Breast epithelium (tissue), 4 donors: ENCODE measurements around the gene POLR2J2. TPM values are rescaled to one million over a fixed set of nuclear protein-coding genes. Genes with fewer than 3 reads are reported as not detected.
A peak's percentile ranks its signal among the peaks of the same experiment; 100 is the strongest.
"Not testable (repeated sequence)": the region's sequence is repeated elsewhere in the genome, so short reads cannot be mapped to it uniquely, and the experiment has no call there.

Source experiments
- DNase-seq, 2 donors: peaks; one replicate each; pipeline ENCODE4 v3.0.0-alpha.2; 2019; ENCODE audit warnings: low spot score in 2 of 2
- H3K27ac ChIP-seq, 2 donors: fragments of 200-600 bp; sonication (generic) in 1 of 2; one replicate each; pipeline ENCODE4 v1.5.1; 2016 to 2019; ENCODE audit warnings: mild to moderate bottlenecking in 1 of 2
- H3K27me3 ChIP-seq, 2 donors: fragments of 200-600 bp; sonication (generic) in 1 of 2; one replicate each; pipeline versions ENCODE4 v1.5.1 to v1.6.0; 2017 to 2019; ENCODE audit warnings: control low read depth in 1 of 2, mild to moderate bottlenecking in 1 of 2
- H3K36me3 ChIP-seq: fragments of 200-600 bp; one replicate; pipeline ENCODE4 v1.5.1; 2019
- H3K4me1 ChIP-seq, 2 donors: fragments of 200-600 bp; sonication (generic); one replicate each; pipeline ENCODE4 v1.5.1; 2016 to 2019; ENCODE audit warnings: control low read depth in 1 of 2
- H3K4me3 ChIP-seq, 3 donors: fragments of 200-600 bp; sonication (generic); 1 replicate in 2 of 3; 2 replicates in 1 of 3; pipeline ENCODE4 v1.5.1; 2016 to 2019; ENCODE audit warnings: mild to moderate bottlenecking in 3 of 3, moderate library complexity in 2 of 3
- H3K9me3 ChIP-seq, 2 donors: fragments of 200-600 bp; sonication (generic) in 1 of 2; one replicate each; pipeline ENCODE4 v1.5.1; 2016 to 2019; ENCODE audit warnings: control low read depth in 1 of 2
- intact Hi-C: fragments of 100-400 bp; cut with DNase I; formaldehyde crosslinking; loops from one replicate; pipeline ENCODE4 v1.15.1; 2023; ENCODE audit warnings: low total_unique reads
- total RNA-seq, 3 donors: library from RNA; depleted of rRNA; stranded (reverse); fragments of >200 nt; gene quantifications; one replicate each; pipeline ENCODE4 v1.1.0, GENCODE V29; 2016

The POLR2J2 gene
- total RNA-seq, 3 donors from 2014 or later = 0.88 to 2.7 (median 1.6) TPM

DNA sequence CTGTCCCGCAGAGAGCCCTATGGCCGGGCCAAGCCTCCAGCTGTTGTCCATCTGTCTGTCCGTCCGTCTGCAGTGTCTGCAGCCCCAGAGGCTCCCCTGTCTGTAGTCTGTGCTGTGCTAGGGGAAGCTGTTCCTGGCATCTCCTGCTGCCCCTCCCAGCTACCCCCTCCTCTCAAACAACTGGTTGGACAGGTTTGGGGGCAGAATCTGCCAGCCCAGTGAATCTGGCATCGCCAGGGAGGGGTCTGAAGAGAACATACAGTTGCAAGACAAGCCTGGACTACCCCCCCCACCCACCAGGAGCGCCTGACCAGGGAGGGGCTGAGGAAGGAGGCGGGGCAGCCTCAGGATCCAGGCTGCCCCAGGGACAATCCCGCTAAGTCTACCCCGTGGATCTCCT lies 28.8 kb downstream of the POLR2J2 start, which contains the start of gene UPK3BL1:
Gene UPK3BL1 (minus strand): TSS at position 101 of the 400 bp plus-strand sequence. CDS start 50 bp downstream, at position 51.
- H3K27me3 ChIP-seq, H3K27ac ChIP-seq, H3K4me3 ChIP-seq, intact Hi-C loops, H3K9me3 ChIP-seq, DNase-seq, H3K4me1 ChIP-seq, H3K36me3 ChIP-seq: not testable (repeated sequence)

- H3K9me3 ChIP-seq, H3K27me3 ChIP-seq, H3K4me1 ChIP-seq, H3K36me3 ChIP-seq, H3K4me3 ChIP-seq, H3K27ac ChIP-seq, intact Hi-C loops: not testable (repeated sequence)
- peak; percentile 12 to 13 for DNase-seq
Observed at GRCh38 chr7:102638848-102639247, 32.6 kb downstream of the POLR2J2 start.

DNA sequence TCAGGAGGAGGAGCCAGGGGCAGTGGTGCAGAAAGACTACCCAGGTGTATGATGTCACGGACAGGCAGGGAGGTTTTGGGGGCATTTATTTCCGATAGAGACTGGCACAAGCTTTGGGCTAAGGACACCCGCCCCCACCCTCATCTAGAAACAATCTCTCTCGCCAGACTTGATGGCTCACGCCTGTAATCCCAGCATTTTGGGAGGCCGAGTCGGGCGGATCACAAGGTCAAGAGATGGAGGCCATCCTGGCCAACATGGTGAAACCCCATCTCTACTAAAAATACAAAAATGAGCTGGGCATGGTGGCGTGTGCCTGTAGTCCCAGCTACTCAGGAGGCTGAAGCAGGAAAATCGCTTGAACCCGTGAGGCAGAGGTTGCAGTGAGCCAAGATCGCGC lies 34.5 kb downstream of the POLR2J2 start:
- intact Hi-C loops, H3K4me1 ChIP-seq, H3K27me3 ChIP-seq, H3K27ac ChIP-seq, H3K9me3 ChIP-seq, H3K4me3 ChIP-seq, H3K36me3 ChIP-seq: not testable (repeated sequence)
- peak in 1 of 2 donors; percentile 40 for DNase-seq

DNA sequence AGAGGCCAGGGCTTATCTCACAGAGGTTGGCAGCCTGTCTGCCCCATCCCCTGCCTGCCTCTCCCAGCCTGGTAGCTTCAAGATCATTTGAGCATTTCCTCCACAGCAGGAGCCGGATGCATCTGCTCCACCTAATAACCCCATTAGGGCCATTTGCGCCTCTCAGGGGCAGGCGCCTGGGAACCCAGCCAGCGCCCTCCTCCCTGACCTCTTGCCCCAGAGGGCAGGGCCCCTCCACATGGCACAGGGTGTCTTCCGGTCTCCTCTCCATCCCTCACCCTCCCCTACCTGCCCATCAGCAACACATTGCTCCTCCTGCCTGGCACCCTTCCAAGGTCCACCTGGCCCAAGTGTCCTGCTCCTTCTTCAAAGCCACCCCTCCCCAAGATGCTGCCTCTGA lies 36.1 kb downstream of the POLR2J2 start:
- H3K27ac ChIP-seq, H3K27me3 ChIP-seq, H3K9me3 ChIP-seq, H3K4me1 ChIP-seq, DNase-seq, H3K4me3 ChIP-seq, intact Hi-C loops, H3K36me3 ChIP-seq: not testable (repeated sequence)

GRCh38 chr7:102634299-102634698 lies 37.2 kb downstream of the POLR2J2 start:
- H3K9me3 ChIP-seq, DNase-seq, H3K4me1 ChIP-seq, H3K36me3 ChIP-seq, intact Hi-C loops, H3K27me3 ChIP-seq, H3K27ac ChIP-seq, H3K4me3 ChIP-seq: not testable (repeated sequence)

DNA sequence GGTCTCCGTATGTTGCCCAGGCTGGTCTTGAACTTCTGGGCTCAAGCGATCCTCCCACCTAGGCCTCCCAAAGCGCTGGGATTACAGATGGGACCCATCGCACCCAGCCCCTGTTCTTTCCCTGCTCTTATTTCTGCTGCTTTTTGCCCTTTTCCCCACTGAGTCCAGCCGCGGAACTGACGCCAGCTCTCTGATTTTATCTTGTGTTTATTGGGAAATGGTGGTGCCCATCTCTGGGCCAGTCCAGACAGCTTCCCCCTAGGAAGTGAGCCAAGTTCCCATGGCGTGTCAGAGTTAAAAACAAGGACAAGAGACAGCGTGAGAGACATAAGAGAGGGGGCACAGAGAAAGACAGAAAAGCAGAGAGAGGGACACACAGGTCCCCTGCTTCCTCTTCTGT lies 40.8 kb downstream of the POLR2J2 start:
- H3K27ac ChIP-seq, intact Hi-C loops, H3K4me3 ChIP-seq, H3K27me3 ChIP-seq, H3K9me3 ChIP-seq, H3K4me1 ChIP-seq, H3K36me3 ChIP-seq: not testable (repeated sequence)
- peak; percentile 13 to 33 for DNase-seq

GRCh38 chr7:102627271-102627904 lies 44.1 kb downstream of the POLR2J2 start:
- H3K4me3 ChIP-seq, H3K36me3 ChIP-seq, H3K27me3 ChIP-seq, DNase-seq, H3K4me1 ChIP-seq, H3K9me3 ChIP-seq, intact Hi-C loops, H3K27ac ChIP-seq: not testable (repeated sequence)

DNA sequence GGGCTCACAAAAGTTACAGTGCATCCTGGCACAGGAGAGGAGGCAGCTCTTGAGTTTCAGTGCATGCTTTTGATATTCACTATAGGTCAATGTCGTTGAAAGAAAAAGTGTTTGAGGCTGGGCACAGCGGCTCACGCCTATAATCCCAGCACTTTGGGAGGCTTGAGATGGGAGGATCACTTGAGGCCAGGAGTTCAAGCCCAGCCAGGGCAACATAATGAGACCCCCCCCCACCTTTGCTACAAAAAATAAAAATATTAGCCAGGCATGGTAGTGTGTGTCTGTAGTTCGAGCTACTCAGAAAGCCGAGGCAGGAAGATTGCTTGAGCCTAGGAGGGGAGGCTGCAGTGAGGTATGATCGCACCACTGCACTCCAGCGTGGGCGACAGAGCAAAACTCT lies 53.3 kb downstream of the POLR2J2 start:
- H3K4me1 ChIP-seq, H3K27me3 ChIP-seq, H3K27ac ChIP-seq, intact Hi-C loops, H3K36me3 ChIP-seq, H3K4me3 ChIP-seq, H3K9me3 ChIP-seq: not testable (repeated sequence)
- DNase-seq = peak in 1 of 2 donors; percentile 15

GRCh38 chr7:102616507-102617125 lies 54.8 kb downstream of the POLR2J2 start, which contains the start of gene RASA4:
RASA4 (minus strand) TSS chr7:102616756; CDS start chr7:102616689, 67 bp downstream.
- H3K4me1 ChIP-seq, H3K27ac ChIP-seq, H3K36me3 ChIP-seq, H3K27me3 ChIP-seq, intact Hi-C loops, H3K9me3 ChIP-seq: not testable (repeated sequence)
- peak in 1 of 2 donors; percentile 30 for DNase-seq
- H3K4me3 ChIP-seq = peak within 1 kb of the TSS; percentile 40 to 68 (median 50)

Other genes with a start within 250 kb of the POLR2J2 start
- gene ORAI2, start 238.1 kb downstream of the POLR2J2 start, total RNA-seq = 10 to 100 TPM in 2 of 3 donors, 1 to 10 TPM in 1; 8.3 to 24.9 (median 18.1) TPM
- 10 to 100 TPM; 15.1 to 28.5 (median 17.8) TPM for gene ALKBH4, start 206.8 kb downstream of the POLR2J2 start, total RNA-seq
- 10 to 100 TPM in 2 of 3 donors, 1 to 10 TPM in 1; 7.4 to 20.6 (median 11.6) TPM for gene LRWD1, start 206.7 kb downstream of the POLR2J2 start, total RNA-seq
- 10 to 100 TPM; 14.3 to 24.2 (median 22.3) TPM for gene POLR2J, start 192.7 kb downstream of the POLR2J2 start, total RNA-seq
- 10 to 100 TPM in 1 of 3 donors, 1 to 10 TPM in 2; 3.7 to 11.1 (median 7.2) TPM for gene RASA4B, start 153.9 kb downstream of the POLR2J2 start, total RNA-seq
- gene UPK3BL2, start 128.0 kb downstream of the POLR2J2 start, total RNA-seq = 1 to 10 TPM in 2 of 3 donors, under 1 TPM in 1; 0.98 to 5.7 (median 5.1) TPM
- not detected for gene SPDYE2, start 120.4 kb downstream of the POLR2J2 start, total RNA-seq
- gene POLR2J3, start 99.1 kb downstream of the POLR2J2 start, total RNA-seq = 10 to 100 TPM; 13.5 to 16.5 (median 15.1) TPM
- gene RASA4, start 54.9 kb downstream of the POLR2J2 start, total RNA-seq = 10 to 100 TPM; 16.2 to 43.6 (median 17.0) TPM
- gene UPK3BL1, start 28.9 kb downstream of the POLR2J2 start, total RNA-seq = 10 to 100 TPM; 11.8 to 31.3 (median 22.0) TPM
- gene SPDYE2B, start 21.3 kb downstream of the POLR2J2 start, total RNA-seq = not detected
- gene FAM185A, start 77.3 kb upstream of the POLR2J2 start, total RNA-seq = 10 to 100 TPM; 10.4 to 22.5 (median 20.3) TPM
- gene LRRC17, start 241.3 kb upstream of the POLR2J2 start, total RNA-seq = 10 to 100 TPM in 1 of 3 donors, 1 to 10 TPM in 2; 1.4 to 19.3 (median 8.2) TPM